GM18517 (cell line): ENCODE measurements around the gene HSPA1A.
"Not testable (repeated sequence)": the region's sequence is repeated elsewhere in the genome, so short reads cannot be mapped to it uniquely, and the experiment has no call there.

Experiments
- ATAC-seq: cut with Tn5 transposase; IDR thresholded peaks from one replicate; pipeline ENCODE4 v1.9.1; 2021; ENCODE audit warnings: mild to moderate bottlenecking, moderate library complexity; ENCODE audit not compliant: unreplicated experiment

The HSPA1A gene

GRCh38 chr6:31806470-31807272 lies 8.7 kb upstream of the HSPA1A start, which contains the start of gene LSM2:
Gene LSM2, minus strand, starts transcription at chr6:31806966. Its CDS starts 209 bp downstream, at chr6:31806757.
- ATAC-seq: peak; percentile 76

- not testable (repeated sequence) for ATAC-seq
Observed at GRCh38 chr6:31808599-31808998, 6.7 kb upstream of the HSPA1A start.

GRCh38 chr6:31811645-31812044 lies 3.7 kb upstream of the HSPA1A start:
- no peak for ATAC-seq

- no peak for ATAC-seq
Observed at GRCh38 chr6:31813465-31813849, 1.9 kb upstream of the HSPA1A start.

- ATAC-seq: no peak
Observed at GRCh38 chr6:31814677-31815024, 692 bp upstream of the HSPA1A start.

- ATAC-seq: not testable (repeated sequence)
Observed at GRCh38 chr6:31817133-31817928, 2.0 kb downstream of the HSPA1A start.

GRCh38 chr6:31817929-31818511 lies 2.7 kb downstream of the HSPA1A start:
- not testable (repeated sequence) for ATAC-seq

- no peak for ATAC-seq
Observed at GRCh38 chr6:31819871-31820299, 4.5 kb downstream of the HSPA1A start.

GRCh38 chr6:31820399-31820798 lies 5.1 kb downstream of the HSPA1A start:
- ATAC-seq: not testable (repeated sequence)

- no peak for ATAC-seq
Observed at GRCh38 chr6:31821301-31822035, 6.1 kb downstream of the HSPA1A start.

- no peak for ATAC-seq
Observed at GRCh38 chr6:31822036-31822821, 6.9 kb downstream of the HSPA1A start.

- not testable (repeated sequence) for ATAC-seq
Observed at GRCh38 chr6:31823592-31824196, 8.4 kb downstream of the HSPA1A start.

GRCh38 chr6:31825553-31825952 lies 10.2 kb downstream of the HSPA1A start:
- no peak for ATAC-seq

GRCh38 chr6:31826793-31827285 lies 11.5 kb downstream of the HSPA1A start:
- ATAC-seq: peak; percentile 13

GRCh38 chr6:31827286-31828079 lies 12.1 kb downstream of the HSPA1A start, which contains the start of gene HSPA1B:
Gene HSPA1B, plus strand, starts transcription at chr6:31827738. Its CDS starts 213 bp downstream, at chr6:31827951.
- peak; percentile 72 for ATAC-seq

GRCh38 chr6:31829633-31830283 lies 14.4 kb downstream of the HSPA1A start:
- no peak for ATAC-seq

GRCh38 chr6:31830886-31831335 lies 15.6 kb downstream of the HSPA1A start:
- no peak for ATAC-seq
